ENCODE measurements around the gene HERC2.

Gene HERC2

DNA sequence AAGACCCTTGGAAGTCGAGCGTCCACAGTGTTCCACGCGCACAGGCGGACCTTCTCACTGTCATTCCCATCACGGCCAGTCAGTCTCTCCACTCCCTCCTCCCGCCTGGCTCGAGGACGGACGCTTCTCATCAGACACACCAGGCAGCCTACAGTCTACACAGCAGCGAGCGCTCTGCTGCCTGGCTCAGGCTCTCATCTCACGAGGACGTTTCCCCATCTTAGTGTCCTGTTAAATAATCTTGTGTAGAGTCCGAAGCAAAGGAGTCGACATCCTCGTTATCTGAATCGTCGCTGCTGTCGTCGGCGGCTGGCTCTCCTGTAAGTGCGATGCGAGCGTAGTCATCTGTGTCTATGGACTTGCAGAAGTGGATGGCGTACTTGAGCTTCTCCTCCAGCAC lies 210.4 kb downstream of the HERC2 start:
- DNase-seq (ENCODE audit: low read depth) = no peak

DNA sequence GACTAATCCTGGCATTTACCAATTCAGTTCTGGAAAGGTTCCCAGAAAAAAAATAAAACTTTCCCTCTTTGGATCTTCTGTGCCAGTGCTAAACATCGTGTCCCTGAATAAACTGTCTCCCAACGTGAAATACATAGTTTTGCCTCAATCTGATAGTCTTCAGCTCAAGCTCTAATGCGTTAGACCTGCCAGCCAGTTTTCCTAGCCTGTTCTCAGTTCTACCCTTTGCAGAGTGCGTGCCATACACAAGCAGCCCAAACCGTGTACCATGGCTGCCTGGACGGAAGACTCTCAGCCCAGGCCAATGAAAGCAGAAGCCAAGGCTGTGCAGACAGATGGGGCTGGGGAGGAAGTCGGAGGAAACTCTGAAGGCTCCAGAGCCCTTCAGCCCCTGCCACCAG lies 211.5 kb downstream of the HERC2 start:
- DNase-seq (ENCODE audit: low read depth) = no peak

- no peak for DNase-seq (ENCODE audit: low read depth)
Measured at GRCh38 chr15:28109626-28110455, 212.1 kb downstream of the HERC2 start.

DNA sequence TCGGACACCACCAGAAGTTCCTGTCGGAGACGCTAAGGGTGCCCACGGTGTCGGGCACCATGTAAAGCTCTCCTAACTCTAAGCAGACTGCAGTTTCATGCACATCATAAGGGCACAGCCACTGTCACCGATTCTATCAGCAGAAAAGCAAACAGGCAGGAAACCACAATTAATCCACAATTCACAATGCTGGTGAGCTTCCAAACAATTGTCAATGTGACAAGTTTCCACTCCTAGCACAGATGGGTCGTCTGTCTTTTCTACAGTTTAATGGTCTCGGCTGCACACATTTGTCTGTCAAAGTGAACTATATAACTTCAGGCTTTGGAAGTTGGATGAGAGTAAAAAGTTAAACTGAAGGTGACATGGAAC lies 214.1 kb downstream of the HERC2 start:
- no peak for DNase-seq (ENCODE audit: low read depth)

DNA sequence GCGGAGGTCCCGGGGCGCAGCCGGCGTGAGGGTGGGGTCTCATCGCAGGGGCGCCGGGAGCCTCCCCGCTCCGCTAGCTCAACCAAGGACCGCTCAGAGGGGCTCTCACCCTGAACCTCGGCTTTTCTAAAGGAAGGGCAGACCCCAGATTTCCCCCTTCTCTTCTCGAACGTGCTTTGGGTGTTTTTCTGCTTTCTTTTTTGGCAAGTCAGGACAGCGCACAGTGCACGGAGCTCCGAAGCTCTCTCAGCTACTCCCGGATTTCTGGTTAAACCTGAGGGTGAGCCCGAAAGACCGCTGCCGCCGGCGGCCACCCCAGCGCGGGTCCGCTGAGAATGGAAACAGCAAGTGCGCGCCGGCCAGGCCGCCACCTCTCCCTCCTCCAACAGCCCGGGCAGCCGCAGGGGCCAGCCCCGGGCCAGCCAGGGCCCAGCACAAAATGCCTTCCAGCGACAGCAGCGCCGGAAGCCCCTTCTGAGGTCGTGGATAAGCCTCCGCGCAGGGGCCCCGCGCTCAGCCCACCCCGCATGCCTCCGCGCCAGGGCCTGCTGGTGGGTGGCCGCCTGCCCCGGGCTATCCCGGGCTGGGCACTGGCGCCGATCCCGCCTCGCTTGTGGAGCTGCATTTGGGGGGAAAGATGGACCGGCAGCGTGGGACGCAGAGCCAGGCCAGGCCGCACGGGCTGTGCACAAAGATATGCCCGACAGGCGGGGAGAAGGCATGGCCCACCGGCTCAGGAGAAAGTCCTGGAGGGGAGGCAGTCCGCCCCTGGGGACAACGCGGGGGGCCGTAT lies 214.7 kb downstream of the HERC2 start:
- DNase-seq (ENCODE audit: low read depth) = no peak

DNA sequence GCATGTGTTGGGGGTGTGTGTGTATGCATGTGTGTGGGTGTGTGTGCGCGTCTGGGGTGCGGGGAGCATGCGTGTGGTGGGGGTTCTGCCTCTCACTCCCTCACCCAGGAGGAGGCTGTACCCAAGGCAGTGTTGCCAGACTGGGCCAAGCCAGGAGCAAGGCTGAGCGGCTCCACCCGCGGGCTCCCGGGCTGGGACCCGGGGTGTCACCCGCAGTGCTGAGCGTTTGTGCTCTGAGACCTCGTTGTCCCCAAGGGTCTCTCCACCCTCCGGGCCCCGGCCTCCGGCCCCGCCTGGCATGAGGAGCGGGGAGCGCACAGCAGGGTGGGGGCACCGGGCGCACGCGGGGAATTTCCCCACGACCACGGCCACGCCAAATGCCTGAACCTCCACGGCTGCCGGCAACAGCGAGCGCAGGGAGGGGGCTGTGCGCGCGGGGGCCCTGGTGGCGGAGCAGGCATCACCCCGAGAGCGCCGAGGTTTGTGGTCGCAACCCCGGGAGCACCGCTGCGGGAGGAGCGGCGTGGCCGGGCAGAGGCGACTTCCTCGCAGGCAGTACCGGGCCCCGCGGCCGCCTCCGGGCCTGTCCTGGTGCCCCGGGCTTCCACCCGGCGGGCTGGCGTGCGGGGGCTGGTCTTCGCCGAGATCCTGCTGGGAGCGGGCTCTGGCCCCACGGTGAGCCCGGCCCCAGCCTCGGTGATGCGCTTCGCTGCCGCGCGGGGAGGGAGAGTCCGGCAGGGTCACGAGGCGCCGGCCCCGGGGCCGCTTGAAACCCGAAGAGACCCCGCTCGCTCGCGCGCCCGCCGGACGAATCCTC lies 215.5 kb downstream of the HERC2 start:
- DNase-seq (ENCODE audit: low read depth) = no peak

DNA sequence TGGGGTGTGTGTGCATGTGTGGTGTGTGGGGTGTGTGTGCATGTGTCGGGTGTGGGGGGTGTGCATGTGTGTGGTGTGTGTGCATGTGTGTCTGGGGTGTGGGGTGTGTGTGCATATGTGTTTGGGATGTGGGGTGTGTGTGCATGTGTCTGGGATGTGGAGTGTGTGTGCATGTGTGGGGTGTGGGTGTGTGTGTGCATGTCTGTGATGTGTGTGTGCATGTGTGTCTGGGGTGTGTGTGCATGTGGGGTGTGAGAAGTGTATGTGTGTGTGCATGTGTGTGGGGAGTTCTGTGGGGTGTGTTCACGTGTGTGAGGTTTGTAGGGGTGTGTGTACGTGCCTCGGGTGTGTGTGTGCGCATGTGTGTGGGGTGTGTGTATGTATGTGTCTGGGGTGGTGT lies 216.2 kb downstream of the HERC2 start:
- DNase-seq (ENCODE audit: low read depth) = no peak

- no peak for DNase-seq (ENCODE audit: low read depth)
Measured at GRCh38 chr15:28105224-28105791, 216.7 kb downstream of the HERC2 start.

- no peak for DNase-seq (ENCODE audit: low read depth)
Measured at GRCh38 chr15:28104326-28104725, 217.7 kb downstream of the HERC2 start.

GRCh38 chr15:28103831-28104230 lies 218.1 kb downstream of the HERC2 start:
- no peak for DNase-seq (ENCODE audit: low read depth)

- DNase-seq (ENCODE audit: low read depth) = no peak
Measured at GRCh38 chr15:28101983-28102441, 220.0 kb downstream of the HERC2 start.

DNA sequence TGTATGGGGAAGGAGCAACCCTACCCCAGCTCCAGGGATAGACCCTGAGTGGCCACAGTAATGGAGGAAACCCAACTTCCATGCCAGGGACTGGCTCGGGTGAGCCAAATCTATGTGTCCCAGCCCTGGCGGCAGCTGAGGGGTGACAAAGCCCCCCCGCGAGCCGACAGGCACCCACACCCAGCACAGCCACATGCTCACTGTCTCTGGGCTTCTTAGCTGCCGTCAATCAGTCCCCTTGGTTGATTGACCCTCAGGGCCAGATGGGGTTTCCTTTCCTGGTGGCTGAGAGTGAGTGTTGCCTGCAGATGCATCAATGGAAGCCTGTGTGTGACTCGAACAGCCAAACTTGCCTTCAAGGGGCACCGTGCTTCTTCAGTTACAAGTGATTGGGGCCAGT lies 220.8 kb downstream of the HERC2 start:
- no peak for DNase-seq (ENCODE audit: low read depth)

DNA sequence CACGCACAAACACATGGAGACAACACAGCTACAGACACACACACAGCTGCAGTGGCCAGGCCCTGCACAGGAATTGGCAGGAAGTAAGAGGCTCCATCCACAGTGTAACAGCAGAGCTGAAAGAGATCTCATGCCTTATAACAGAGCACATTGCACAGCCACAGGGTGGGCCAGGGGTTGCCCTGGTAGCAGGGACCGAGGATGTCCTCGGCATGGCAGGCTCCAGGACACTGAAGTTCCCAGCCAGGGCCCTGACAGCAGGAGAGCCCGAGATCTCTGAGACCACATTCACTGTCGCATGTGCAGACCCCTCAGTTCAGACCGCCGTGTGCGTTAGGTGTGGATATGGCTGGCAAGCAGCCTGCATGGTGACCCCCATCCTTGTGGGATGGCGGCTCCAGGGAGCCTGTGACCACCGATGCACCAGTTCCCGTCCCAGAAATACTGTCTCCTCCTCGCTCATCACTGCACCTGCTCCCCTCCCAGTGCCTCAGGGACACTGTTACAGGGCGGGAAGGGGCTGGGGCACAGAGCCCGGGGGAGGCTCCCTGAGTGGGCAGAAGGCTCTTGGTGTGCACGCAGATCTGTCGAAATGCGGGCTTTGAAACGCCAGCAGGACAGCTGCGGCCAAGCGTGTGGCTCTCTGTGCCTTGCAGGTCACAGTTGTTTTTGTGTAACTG lies 221.3 kb downstream of the HERC2 start:
- DNase-seq (ENCODE audit: low read depth) = no peak

DNA sequence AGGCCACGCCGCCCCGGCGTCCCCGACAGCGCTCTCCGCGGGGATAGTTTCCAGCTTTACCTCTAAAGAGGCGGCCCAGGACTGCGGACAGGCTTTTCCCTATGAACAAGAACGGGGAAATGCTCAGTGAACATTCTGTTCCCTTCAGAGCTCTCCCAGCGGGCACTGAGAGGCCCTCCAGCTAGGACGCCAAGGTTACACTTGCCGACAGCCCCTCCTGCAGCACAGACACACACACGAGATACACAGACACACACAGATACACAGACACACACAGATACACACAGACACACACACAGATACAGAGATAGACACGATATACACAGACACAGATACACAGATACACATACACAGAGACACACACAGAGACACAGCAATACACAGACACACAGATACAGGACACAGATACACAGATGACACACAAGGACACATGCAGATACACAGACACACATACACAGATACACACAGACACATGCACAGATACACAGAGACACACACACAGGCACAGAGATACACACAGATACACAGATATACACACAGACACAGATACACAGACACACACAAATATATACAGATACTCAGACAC lies 222.3 kb downstream of the HERC2 start:
- DNase-seq (ENCODE audit: low read depth) = no peak

DNA sequence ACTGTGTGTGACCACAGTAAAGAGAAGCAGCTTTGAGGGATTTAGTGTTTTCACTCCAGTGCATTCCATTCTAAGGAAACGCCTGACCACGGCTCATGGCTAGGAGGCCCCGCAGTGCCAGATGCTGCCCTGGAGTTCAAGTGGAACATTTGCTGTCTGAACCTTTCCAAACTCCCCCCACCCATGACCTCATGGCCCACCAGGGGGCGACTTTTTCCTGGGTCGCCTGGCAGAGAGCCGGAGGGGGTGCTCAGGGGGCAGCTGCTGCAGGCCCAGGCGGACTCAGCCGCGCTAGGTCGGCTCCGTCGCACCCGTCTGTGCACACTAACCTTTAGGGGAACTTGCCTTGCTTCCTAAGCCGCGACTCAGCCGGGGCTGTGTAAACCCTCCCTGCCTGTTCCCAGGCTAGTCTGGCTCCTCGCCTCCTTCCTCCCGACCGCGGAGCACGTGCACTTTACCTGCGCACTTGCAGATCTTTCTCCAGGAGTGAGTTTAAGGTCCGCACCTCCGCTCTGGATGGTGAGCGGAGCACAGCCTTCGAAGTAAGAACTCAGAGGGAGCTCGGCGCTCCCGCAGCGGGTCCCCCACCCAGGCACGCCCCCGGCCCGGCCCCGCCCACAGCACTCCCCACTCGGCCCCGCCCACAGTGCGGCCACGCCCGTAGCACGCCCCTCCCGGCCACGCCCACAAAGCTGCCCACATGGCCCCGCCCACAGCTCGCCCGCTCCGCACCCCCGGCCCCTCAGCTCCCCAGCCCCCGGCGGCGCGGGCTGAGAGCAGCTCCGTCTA lies 223.0 kb downstream of the HERC2 start, which contains the start of gene OCA2:
Gene OCA2, minus strand, starts transcription at position 550 of the 789 bp plus-strand sequence. CDS start 17,441 bp downstream, outside the sequence.
- DNase-seq (ENCODE audit: low read depth) = peak; percentile 32

DNA sequence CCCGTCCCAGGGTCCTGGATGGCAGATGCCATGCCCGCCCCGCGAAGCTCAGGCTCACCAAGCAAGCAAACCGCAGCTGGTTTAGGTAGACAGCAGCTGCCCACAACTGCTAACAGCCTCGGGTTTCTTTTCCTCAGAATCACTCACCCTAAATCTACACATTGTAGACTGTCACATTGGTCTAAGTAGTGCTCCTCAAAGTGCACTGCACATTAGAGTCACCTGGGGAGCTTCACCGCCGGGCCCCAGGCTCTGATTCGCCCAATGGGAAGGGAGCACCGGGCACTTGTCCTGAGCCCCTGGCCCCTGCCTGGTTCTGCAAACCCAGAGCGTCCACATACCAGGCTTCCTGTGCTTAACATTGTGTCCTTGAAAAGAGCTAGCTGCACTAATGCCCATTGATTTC lies 223.6 kb downstream of the HERC2 start:
- DNase-seq (ENCODE audit: low read depth) = no peak

GRCh38 chr15:28097656-28098359 lies 224.2 kb downstream of the HERC2 start:
- DNase-seq (ENCODE audit: low read depth) = no peak

DNA sequence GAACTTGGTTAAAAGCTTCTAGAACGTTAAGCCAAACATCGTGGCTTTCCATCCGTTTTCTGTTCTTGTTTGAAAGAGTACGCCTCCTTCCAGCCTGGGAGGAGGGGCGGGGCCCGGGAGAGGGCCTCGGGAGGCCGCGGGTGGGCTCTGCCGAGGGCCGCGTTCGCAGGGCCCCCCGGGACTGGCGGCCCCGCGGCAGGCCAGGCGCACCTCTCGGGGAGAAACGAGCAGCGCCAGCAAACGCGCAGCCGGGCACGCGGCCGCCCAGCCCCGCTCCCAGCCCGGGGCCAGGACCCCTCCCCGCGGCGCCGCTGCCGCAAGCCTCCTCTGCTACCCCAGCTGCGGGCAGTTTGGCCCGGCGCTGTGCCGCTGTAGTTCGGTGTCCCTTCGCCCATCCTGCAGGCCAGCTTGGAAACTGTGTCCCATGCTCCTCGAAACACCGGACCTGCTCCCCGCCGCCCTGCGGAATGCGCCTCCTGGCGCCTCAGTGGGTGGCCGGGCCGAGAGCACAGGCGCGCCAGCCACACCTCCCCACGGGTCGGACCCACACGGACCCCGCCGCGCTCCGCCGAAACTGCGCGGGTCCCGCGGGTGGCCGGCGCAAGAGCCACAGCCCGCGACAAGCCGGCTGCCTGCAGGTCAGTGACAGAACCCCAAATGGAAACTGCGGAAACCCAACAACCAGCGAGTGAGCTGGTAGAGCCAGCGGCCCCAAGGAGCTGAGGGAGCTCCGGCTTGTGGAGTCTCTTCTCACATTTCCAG lies 225.1 kb downstream of the HERC2 start:
- no peak for DNase-seq (ENCODE audit: low read depth)

DNA sequence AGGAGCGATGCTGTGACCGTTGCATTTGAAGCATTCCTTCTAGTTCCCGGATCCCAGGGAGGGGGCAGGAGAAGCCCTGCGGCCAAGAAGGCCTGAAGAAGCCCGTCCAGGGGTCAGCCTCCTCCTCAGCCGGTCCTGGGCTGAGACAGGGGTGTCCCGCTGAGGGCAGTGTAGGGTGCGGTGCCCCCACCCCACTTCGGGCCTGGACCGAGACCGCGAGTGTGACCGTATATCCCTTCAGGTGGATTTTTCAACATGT lies 225.6 kb downstream of the HERC2 start:
- no peak for DNase-seq (ENCODE audit: low read depth)

Measured in fibroblast of the conjunctiva (primary cell).